Fibroblast of villous mesenchyme (primary cell): Measurements from ENCODE around the gene KIF26B. TPM values are rescaled to one million over a fixed set of nuclear protein-coding genes. Genes with fewer than 3 reads are reported as not detected.
"Not testable (repeated sequence)": the region's sequence is repeated elsewhere in the genome, so short reads cannot be mapped to it uniquely, and the experiment has no call there.

ENCODE experiments used
- DNase-seq: peaks from one replicate; pipeline ENCODE4 v3.0.0-alpha.2; 2010; ENCODE audit warnings: low read depth
- H3K4me3 ChIP-seq: 2 replicates; pipeline ENCODE4 v1.5.1; 2011; ENCODE audit warnings: low read depth, mild to moderate bottlenecking, low read length
- total RNA-seq: library from RNA; depleted of rRNA; stranded (reverse); fragments of >200 nt; gene quantifications from 2 replicates; pipeline ENCODE4 v1.2.3, GENCODE V29; 2012
- TF ChIP-seq, protein P1 (sequence below): IDR thresholded peaks from 2 replicates; pipeline ENCODE4 v1.5.1; 2012; ENCODE audit warnings: low read depth, mild to moderate bottlenecking, low read length; ENCODE audit not compliant: insufficient read depth

Gene KIF26B
- total RNA-seq, 1 donor: 12.1 TPM

DNA sequence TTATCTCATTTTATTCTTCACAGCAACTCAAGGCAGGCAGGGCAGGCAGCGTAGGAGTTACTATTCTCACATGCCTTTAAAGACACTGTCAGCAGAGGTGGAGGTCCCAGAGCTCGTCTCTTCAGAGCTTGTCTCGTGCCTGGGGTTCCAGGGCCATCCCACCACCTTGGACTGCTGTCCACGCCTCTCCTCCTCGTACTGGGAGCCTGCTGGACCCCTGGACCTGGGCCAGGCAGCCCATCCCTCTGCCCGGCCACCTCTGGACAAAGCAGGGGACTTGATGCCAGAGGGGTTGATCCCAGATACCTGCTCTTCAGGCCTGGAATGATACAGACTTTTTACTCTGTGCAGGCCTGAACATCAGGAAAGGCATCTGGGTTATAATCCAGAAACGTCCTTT is 546.8 kb downstream of the KIF26B start:
- H3K4me3 ChIP-seq: no peak overlapping the region
- DNase-seq: no peak
- TF ChIP-seq, protein P1, sequence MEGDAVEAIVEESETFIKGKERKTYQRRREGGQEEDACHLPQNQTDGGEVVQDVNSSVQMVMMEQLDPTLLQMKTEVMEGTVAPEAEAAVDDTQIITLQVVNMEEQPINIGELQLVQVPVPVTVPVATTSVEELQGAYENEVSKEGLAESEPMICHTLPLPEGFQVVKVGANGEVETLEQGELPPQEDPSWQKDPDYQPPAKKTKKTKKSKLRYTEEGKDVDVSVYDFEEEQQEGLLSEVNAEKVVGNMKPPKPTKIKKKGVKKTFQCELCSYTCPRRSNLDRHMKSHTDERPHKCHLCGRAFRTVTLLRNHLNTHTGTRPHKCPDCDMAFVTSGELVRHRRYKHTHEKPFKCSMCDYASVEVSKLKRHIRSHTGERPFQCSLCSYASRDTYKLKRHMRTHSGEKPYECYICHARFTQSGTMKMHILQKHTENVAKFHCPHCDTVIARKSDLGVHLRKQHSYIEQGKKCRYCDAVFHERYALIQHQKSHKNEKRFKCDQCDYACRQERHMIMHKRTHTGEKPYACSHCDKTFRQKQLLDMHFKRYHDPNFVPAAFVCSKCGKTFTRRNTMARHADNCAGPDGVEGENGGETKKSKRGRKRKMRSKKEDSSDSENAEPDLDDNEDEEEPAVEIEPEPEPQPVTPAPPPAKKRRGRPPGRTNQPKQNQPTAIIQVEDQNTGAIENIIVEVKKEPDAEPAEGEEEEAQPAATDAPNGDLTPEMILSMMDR: no peak

DNA sequence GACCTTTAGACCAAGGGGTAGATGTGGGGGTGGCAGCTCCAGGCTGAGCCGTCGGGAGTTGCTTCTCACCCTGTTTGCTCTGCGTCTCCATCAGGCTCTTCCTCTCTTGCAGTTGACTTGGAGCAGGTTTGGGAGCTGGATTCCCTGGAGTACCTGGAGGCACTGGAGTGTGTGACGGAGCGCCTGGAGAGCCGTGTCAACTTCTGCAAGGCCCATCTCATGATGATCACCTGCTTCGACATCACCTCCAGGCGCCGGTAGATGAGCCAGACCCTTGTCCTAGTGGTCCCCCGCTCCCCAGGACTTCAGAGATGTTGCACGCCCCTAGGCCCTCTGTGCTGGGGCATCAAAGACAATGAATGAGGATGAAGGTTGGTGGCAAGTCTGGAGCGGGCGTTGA is 547.6 kb downstream of the KIF26B start:
- TF ChIP-seq, protein P1: no peak
- DNase-seq: no peak

DNA sequence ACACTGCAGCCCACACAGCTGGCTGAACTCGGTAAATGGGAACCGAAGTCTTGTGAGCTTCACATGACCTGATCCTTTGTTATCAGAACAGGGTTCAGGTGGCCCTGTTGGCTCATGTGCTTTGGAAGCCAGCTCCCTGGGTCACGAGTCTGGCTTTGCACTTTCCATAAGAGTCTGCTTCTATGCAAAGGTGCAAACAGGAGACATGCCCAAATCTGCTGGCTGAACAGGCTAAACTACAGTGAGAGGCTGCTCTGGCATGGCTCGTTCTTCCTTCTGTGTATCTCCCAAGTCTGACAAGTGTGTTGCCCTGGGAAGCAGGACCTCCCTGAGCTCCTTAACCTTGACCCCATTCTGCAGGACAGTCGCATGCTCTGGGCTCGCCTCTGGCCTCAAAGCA is 549.6 kb downstream of the KIF26B start:
- TF ChIP-seq, protein P1: no peak
- no peak overlapping the region for H3K4me3 ChIP-seq
- DNase-seq: no peak

More for the DNA sequence above, 547.6 kb downstream of the KIF26B start:
- H3K4me3 ChIP-seq: no peak overlapping the region

DNA sequence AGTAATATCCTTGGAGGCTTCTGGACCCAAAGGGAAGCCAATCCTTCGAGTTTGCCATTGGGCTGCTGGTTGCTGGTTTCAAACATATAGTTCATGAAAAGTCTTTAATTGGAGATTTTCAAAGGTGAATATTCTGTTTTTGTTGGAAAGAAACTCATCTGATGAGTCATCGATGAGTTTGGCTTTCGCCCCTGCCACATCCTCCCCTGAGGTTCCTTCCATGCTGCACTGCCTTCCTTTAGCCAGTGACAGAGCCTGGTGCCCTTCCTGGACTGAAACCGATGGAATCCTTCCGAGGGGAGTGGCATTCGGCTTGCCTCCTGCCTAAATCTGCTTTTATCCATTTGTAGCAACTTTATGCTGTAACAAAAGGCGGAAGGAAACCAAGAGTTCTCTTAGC is 550.0 kb downstream of the KIF26B start:
- TF ChIP-seq, protein P1: no peak
- H3K4me3 ChIP-seq: no peak overlapping the region
- no peak for DNase-seq

DNA sequence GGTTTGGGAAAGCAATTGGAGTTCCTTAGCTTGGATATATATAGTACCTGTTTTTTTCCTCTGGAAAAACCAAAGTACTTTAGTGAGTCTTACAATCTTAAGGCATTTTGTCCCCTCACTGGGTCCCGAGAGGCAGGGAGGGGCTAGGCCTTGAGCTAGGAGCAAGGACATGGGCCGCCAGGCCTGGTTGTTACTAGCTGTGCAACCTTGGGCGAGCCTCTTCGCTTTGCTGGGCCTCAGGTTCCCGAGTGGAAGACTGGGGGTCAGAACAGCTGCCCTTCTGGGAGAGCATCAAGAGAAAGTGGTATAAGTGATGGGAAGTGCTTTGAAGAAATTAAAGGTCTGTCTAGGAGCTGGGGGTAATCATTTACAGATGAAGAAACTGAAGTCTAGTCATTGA is 553.2 kb downstream of the KIF26B start:
- no peak overlapping the region for H3K4me3 ChIP-seq
- no peak for DNase-seq
- TF ChIP-seq, protein P1: no peak

DNA sequence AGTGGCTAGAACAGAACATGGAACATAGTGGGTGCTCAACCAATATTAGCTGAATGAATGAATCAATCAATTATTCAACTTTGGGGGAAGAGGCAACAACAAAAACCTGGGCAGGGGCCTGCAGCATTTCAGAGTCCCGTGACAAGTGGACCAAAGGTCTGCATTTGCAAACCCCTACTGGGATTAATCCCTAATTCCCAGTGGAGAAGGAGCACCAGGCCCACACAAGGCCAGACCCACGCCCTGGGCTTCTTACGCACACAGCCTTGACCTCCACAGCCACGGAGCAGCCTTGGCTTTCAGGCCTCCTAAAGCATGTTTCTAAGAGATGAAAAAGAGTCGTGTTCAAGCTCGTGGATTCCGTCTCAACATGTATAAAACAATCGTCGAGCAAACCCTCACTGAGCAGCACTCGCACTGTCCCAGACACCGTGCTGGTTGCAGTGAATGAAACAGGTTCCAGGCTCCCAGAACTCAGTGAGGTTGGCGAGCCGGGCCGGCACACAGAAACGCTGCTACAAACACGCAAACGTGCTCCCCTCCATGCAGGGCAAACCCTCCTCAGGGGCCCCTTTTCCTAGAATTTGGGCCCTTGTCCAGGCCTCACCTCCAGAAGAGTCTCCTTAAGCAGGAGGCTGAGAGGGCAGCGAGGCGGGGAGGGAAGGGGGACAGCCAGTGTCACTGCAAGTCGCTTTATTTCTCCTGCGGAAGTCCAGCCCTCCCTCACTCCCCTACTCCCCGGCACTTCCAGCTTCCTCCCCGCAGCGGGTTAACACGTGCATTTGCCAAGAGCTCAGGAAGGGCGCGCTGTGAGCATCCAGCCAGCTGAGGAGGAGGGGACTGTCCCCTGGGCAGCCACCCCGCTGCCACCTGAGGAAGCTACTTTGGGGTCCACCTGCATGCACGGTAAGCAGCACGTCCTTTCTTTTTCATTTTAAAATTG is 556.4 kb downstream of the KIF26B start:
- no peak overlapping the region for H3K4me3 ChIP-seq
- no peak for DNase-seq
- TF ChIP-seq, protein P1: no peak

DNA sequence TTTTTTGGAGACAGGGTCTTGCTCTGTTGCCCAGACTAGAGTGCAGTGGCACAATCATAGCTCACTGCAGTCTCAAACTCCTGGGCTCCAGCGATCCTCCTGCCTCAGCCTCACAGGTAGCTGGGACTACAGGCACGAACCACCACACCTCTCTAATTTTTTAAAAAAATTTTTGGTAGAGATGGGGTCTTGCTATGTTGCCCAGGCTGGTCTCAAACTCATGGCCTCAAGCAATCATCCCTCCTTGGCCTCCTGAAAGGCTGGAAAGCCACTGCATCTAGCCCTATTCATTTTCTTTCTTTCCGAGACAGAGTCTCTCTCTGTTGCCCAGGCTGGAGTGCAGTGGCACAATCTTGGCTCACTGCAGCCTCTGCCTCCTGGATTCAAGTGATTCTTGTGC is 559.2 kb downstream of the KIF26B start:
- DNase-seq, H3K4me3 ChIP-seq: not testable (repeated sequence)
